HK-2 (cell line): ENCODE data around the gene LHPP.

Source experiments
- DNase-seq: peaks from one replicate; pipeline ENCODE4 v3.0.0-alpha.2; 2018; ENCODE audit not compliant: unreplicated experiment

Gene LHPP

DNA sequence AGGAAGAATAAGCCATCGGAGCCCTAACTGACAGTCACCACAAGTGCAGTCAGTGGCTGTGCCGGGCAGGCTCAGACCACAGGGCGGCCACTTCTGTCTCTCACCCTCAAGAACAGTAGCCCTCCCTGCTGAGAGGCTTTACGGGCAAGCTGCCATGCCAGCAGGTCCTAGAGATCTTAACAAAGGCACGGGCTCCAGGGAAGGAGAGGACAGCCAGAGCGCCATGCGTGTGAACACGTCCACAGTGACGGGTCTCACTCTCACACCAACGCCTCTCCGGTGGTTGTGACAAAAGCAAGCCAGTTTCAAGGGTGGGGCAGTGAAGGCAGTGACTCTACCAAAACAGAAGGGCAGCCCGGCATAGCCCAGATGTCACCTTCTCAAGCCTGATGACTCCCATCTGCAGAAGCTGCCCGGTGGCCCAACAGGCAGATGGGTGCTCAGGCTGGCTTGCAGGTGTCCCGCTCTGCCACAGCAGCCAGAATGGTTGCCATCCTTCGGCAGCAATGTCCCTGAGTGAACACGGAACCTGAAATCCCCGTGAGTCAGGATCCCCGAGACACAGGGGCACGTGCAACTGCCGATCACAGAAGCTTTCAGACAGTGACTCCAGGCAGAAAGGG is 180.6 kb downstream of the LHPP start:
- DNase-seq, result no peak

DNA sequence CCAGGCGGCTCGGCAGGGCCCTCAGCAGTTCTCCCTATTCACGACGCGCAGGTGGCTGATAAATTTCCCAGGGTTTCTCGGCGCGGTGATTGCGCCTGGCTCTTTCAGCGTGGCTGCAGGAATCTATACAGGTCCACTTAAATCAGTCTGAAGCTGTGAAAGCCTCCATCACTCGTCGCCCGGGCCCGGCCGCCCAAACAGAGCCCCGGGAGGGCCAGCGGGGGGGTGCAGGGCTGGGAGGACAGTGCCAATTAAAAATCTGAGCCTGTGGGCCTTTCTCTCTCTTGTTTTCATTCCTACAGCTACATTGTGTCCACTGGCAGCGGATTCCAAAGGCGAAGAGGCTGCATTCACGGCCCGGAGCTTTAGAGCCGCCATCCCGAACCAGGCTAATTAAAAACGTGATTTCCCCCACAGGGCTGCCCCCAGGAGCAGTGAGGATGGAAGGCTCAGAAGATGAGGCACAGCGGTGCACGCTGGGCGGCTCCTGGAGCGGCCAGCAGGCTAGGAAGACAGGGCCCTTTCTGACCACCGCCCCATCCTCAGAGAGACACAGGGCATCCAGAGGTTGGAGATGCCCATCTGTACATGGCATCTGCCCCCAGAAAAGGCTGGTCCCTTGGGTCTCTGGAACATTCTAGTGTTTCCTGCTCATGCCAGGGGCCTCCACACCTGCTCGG is 181.8 kb downstream of the LHPP start:
- DNase-seq, result no peak

DNA sequence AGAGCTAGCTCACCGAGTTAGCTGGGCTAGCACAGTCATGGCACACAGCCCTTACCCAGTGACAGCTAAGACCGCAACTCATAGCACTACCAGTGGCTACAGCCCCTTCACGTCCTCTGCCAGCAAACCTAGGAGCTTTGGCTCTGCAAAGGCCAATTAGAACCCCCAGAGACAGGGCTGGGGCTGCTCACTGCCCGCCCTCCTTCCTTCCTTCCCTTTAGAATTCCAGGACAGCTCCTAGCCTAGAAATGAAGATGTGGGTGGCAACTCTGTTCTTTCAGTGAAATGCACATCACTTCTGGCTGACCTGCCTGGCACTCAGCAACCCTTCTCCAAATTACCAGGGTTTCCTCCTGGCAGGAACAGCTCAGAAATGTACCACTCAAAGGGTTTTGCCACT is 182.6 kb downstream of the LHPP start:
- DNase-seq, result no peak

DNA sequence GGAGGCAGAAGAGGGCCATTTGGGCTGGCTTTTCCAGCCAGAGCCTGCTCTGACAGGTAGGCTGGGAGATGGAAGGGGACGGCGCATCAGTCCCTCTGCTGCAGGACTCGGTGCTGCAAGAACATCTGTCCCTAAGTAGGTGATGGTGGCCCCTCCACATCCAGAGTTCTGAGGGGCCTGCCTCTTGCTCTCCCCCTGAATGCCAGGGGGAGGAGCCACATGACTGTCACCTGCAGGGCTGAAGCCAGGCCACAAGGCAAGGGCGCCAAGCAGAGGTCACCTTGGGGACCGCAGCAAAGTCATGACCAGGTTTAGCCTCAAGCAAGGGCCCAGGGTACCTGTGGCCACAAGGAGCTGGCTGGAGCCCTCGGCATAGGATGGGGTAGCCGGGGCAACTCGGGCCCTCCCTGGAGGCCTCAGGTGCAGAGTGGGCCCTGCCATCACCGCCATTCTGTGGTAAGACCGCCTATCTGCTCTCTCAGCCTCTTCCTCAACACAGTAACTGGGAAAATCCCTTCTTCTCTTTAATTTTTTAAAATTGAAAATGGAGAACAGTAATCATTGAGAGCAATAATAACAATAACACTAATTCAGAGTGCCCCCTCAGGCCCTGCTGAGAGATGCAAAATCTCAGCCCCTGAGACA is 183.3 kb downstream of the LHPP start:
- DNase-seq, result no peak

DNA sequence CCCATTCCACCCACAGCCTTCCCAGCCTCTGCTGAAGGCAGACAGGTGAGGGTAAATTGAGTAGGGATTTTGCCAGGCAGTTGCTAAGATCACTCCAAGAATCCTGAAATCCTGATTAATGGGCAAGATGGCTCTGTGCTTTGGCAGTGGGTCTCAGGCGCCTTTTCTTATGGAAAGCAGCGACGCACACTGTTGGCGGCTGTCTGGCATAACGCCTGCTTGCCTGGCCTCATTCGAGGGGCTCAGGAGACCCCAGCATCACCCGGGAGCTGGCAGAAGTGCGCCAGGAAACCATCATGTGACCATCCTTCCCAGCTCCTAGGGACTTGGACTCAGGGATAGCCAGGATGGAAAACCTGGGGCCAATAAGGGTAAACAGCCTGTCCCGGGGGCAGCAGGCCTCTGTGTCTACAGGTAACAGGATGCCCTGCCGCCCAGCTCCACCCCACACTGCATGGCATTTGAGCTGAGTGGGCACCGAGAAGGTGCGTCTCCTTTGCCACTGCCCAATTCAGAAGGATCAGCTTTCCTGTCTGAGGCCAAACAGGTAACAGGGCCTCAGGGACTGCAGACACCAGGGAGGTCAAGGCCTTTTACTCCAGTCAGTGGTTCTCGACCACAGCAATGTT is 184.0 kb downstream of the LHPP start:
- no peak for DNase-seq

DNA sequence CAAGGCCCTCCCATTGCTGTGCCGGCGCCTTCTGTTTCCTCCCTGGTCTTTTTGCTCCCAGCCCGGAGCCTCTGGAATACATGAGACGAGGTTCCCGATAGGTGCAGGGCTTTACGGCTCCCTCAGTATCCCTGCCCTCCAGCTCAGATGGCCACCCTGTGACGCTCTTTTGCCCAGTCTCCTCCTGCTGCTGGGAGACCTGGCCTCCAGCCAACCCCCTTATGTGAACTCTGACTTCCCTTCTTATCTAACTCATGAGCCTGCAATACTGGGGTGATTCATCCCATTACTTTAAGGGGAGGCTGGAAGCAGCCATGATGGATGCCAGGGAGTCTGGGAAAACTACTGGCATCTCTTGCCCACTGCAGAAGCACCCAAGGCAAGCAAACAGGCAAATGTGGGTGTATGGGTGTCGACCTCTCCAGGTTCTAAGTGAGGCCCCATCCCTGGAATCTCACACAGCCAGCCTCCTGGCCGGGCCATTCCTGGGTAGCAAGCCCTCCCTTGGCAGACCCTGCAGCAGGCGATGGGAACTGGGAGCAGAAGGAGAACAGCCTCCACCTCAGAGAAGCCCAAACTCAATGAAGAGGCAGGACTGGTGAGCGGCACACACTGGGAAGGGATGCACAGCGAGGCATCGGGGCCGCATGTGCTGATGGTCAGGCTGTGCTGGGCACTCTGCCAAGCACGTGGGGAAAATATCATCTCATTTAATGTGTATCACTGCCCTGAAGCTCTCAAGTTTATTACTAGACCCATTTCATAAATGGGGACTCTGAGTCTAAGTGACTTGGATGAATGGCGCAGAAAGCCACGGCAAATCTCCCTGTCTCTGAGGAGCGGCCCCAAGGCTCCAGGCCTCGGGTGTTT is 185.1 kb downstream of the LHPP start:
- DNase-seq, result peak; percentile 48

DNA sequence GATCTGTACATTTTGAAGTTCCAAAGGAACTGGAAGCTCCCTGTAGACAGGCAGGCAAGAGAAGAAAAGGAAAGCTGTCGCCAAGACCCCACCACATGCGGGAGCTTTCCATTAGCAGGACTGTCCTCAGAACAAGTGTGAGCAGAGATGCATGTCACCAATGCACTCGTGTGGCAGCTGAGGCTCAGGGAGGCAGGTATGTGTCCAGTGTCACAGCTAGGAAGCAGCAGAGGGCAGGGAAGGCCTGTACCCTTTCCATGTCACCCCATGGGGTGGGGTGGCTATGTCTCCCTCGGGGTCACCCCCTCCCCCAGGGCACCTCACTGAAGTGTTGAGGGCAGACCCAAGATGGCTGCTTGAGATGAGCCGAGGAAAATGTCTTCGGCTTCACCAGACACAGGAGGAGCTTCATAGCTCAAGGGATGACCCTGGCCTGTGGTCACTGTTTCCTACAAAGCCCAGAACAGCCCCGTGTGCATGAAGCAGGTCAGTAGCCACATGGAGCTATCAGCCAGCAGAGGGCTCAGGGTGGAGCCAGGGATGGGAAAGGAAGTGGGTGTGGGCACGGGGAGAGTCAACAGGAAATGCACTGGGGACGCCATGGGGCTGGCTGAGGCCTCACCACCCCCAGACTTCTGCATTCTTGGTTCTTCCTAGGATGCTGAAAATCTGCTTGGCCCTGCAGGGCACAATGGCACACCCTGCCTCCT is 186.0 kb downstream of the LHPP start:
- DNase-seq, result peak; percentile 32

DNA sequence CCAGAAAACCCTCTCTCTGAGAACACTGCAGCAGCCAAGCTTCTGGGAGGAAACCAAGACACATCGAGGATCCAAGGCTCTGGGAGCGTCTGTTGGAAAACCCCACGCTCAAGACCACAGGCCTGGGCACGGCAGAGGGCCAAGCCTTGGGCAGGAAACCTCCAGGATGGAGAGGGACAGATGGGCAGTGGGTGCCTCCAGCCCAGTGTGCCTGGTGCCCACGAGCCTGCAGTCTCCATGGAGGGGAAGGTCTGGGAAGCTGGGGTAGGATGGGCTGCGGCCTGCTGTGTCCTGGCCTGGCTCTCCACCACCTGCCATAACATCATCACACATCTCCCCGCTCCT is 186.5 kb downstream of the LHPP start:
- DNase-seq, result no peak

DNA sequence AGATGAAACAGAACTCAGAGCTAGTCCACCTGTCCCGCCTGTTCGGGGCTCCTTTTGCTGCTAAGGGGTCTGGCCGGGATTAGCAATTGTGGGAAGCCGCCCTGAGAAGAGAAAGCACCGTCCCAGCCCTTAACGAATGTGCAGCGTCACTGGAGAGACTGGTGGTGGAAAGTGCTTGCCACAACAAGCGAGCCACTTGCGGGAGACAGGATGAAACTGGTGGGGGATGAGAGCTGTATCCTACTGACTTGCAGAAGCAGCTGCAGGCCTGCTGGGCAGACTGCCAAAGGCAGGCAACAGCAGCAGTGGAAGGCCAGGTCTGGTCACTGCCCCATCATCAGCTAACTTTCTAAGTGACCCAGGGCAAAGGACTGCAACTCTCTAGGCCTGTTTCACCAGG is 187.1 kb downstream of the LHPP start:
- no peak for DNase-seq

DNA sequence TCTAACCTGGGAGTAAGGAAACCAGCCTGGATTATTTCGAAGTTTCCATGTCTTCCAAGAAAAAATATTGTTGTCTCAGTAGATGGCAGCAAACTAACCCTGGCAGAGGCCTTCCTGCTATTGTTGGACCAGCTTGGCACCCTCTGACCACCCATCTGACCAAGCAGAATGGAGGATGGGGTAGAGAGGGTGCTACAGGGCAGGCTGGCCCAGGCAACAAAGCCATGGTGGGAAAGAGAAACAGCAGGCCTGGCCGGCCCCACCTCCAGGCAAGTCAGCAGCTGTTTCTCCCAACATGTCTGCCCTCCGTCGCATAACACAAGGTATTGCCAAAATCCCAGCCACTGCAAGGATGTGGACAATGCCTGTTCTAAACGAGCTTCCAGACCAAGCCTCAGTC is 187.6 kb downstream of the LHPP start:
- DNase-seq, result no peak

DNA sequence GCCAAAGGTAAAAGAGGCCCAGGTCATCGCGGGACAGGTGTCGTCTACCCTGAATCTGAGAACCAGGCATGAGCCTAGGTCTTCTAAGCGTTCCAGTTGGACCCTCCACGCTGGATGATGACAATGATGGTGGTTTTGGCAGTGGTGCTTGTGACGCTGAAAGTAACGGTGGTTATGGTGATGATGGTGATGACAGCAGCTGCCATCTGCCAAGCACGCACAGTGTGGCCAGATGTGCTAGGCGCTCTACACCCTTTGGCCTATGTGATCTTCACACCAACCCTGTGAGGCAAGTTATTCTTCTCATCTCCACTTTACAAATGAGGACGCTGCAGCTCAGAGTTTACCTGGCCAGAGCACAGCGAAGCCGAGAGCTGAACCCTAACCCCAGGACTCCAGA is 188.6 kb downstream of the LHPP start:
- no peak for DNase-seq

DNA sequence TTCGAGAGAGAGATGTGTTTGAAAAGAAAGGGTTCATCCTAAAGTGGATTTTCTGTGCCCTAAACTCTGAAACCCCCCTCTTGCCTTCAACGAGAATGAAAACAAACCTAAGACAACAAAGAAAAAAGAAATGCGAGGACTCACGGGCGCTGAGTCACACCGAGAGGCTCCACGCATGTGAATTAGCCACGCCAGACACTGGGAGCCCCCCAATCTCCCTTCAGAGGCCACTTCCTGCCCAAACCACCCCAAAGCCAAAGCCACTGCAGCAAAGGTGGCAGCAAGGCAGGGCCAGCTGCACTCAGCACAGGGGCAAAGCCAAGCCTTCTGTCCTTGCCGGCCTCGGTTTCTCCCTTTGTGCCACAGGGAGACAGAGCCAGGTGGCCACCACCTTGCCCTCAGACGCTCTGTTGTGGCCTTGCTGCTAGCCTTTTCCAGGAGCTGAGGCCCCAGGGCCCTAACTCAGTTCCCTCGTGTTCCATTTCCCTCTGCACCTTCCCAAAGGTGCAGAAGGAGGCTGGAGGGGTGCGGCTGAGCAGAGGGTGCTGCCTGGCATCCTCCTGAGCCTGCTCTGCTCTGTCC is 189.3 kb downstream of the LHPP start:
- DNase-seq, result no peak

DNA sequence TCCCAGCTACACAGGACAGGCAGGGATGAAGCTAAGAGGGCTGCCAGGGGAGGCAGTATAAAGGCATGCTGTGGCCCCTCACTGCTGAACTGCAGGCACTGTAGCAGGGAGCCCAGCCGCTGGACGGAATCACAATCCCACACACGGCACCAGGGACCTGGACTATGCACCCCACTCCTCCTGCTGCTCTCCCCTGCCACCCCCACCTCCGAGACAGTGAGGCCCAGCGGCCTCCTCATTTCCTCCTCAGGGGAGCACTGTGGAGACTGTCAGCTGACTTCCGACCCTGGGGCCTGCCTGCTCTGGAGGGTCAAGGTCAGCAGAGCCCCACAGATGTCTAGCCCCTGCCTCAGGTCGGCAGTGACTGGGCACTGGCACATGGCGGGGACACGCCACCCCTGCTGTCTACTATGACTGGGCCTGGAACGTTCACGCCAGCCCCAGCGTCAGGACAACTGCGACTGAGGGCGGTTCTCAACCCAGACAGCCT is 189.8 kb downstream of the LHPP start:
- DNase-seq, result no peak

DNA sequence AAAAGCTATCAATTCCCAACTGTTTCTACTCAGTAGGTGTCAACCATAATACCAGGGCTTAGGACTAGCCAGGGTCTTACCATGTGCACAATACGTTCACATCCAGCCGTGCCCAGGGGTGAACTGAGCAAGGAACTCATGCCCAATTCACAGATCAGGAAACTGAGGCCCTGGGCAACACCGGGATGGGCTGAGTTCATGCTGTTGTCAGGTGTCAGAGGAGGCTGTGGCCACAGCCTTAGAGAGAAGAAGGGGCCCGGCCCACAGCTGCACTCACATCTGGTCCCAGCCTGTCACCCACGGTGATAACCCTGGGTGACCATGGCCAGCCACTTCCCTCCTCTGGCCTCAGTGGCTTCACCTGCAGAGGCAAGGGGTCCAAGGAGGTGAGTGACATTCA is 190.6 kb downstream of the LHPP start:
- no peak for DNase-seq

DNA sequence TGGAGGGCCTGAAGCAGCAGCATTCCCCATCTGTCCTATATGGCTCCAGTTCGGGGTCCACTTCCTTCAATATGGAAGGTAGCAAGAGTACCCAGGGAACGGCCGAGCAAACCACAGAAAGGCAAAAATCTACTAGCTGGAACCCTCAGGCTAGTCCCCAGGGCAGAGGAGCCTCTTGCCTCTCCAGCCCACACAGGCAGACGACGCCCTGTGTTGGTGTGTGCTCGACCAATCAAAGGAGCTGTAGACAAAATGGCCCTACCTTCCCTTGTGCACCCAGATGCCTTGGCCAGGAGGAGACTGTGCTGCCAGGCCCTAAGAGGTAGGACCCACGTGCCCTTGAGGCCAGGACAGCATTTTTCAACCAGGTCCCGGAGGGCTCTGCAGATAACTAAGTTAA is 191.1 kb downstream of the LHPP start:
- DNase-seq, result no peak

DNA sequence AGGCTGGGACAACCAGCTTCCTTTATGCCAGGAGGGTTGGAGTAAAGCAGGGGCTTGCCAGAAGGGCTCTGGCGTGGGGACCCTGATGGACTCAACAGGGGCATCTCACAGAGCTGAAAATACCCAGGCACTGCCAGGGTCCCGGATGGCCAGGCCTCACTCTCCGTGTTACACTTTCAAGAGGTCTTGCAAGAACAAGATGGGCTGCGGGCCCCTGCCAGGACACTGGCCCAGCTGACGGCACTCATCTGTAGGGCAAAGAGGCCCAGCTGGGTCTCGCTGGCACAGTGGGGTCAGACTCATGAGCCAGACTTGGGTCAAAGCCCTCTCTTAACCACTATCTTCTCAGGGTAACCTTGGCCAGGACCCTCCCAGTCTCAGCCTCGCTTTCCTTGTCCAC is 191.7 kb downstream of the LHPP start:
- no peak for DNase-seq

DNA sequence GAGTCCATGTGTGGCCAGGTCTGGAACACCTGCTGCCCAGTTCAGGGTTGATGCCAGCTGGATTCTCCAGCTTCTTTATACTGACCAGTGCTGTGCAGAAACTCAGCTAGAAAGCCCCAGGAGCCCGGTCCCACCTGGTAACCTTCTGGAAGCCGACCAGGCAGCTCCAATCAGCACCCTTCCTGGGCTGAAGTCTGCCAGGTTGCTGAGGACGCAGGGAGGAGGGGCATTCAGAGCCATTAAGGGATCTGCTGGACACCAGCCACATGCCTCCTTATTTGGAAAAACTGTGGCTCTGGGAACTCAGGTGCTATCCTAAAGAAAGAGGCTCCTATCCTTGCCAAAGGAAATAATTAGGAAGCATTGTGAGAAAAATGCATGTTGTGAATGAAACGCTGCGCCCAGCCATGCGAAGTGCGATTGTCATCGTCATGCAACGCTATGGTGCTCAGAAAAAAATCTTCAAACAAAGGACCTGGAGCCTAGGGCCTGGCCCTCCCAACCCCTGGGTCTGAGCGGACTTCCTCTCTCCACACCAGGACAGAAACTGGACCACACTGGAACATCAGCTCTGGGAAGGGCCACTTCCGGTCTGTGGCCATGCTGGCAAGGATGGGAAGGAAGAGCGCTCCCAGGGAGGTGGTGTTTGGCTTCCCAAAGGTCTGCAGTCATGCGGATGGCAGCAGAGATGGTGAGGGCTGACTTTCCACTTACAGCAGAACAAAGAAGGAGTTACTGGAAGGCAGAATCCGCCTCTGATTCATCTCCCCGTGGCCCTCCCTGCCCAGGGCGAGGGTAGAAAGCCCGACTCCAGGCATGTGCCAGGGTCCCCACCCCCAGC is 192.4 kb downstream of the LHPP start:
- no peak for DNase-seq

DNA sequence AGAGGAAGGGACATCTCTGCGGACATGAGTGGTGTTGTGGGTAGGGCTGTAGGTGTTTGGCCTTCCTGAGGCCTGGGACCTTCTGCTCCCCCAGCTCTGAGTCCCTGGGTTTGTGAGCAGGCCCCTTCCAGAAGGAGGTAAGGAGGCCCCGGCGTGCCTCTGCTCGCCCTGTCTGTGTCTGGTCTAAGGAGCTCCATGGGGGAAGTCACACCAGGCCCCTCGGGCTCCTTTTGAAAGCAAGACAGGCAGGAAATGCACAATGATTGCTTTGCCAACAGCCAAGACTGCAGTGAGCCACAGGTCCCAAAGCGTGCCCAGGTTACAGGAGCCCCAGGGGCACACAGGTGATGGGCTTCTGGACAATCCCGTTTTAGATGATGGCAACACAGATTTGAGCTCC is 193.1 kb downstream of the LHPP start:
- DNase-seq, result no peak

DNA sequence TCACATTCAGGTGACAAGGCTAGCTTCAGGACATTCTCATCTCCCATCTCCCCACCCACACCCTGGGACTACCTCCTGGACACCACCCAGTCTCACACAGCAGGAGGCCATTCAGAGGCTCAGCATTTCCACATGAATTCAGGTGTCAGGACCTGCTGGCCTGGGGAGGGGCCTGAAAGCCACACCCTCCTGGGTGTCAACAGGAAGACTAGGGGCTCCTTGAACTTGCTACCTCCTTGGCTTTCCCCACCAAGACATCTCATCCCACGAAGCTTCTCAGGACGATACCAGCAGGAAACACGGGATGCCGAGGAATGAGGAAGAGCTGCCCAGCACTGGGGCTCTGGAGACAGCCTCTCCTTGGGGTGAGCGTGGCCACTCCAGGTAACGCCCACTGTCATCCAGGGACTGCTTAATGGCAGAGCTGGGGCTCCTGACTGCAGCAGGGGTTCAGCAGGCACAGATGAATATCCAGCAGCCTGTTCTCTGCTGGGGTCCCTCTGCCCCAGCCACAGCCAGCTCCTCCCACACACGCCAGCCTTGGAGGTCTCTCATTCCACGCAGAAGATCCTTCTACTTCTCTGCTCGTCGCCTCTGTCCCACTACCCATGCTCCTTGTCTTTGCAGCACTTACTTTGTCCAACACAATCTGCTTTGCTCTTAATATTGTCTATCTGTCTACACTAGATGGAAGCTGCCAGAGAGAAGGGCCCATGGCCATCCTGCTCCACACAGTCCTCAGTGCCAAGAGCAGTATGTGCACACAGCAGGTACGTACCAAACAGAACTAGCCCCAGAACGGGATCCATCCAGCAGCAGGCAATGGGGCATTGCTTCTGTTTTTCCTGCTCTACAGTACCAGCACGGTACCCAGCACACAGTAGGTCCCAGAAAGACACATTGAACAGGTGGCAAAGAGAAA is 193.8 kb downstream of the LHPP start:
- no peak for DNase-seq
